Neural progenitor cell (in vitro differentiated cells): Measurements from ENCODE around the gene TULP3.

Experiments used
- CTCF ChIP-seq: fragments of 200-600 bp; sonication (generic); IDR thresholded peaks from 2 replicates; pipeline ENCODE4 v1.5.1; 2017; ENCODE audit warnings: antibody characterized with exemption, mild to moderate bottlenecking
- EZH2 ChIP-seq: fragments of 200-600 bp; sonication (generic); IDR thresholded peaks from 2 replicates; pipeline ENCODE4 v1.6.1; 2017; ENCODE audit warnings: antibody characterized with exemption, mild to moderate bottlenecking, moderate library complexity

- TF ChIP-seq CTCF (no peak), EZH2 (no peak)
Observed at GRCh38 chr12:2976581-2976996, 85.9 kb downstream of the TULP3 start.
